ENCODE data around the gene CACNA2D1.

CACNA2D1 gene

GRCh38 chr7:82443547-82444219, at the start of gene CACNA2D1:
Gene CACNA2D1, minus strand, starts transcription at chr7:82443777.
- DNase-seq (ENCODE audit: low read depth in 2 of 2) = no peak

- DNase-seq (ENCODE audit: low read depth in 2 of 2) = no peak
Measured at GRCh38 chr7:82481499-82482097, 38.0 kb upstream of the CACNA2D1 start.

GRCh38 chr7:82477733-82478515, 34.3 kb upstream of the CACNA2D1 start:
- no peak for DNase-seq (ENCODE audit: low read depth in 2 of 2)

- no peak for DNase-seq (ENCODE audit: low read depth in 2 of 2)
Measured at GRCh38 chr7:82472966-82473365, 29.4 kb upstream of the CACNA2D1 start.

GRCh38 chr7:82471351-82472020, 27.9 kb upstream of the CACNA2D1 start:
- no peak for DNase-seq (ENCODE audit: low read depth in 2 of 2)

GRCh38 chr7:82469207-82469606, 25.6 kb upstream of the CACNA2D1 start:
- DNase-seq (ENCODE audit: low read depth in 2 of 2) = no peak

- DNase-seq (ENCODE audit: low read depth in 2 of 2) = no peak
Measured at GRCh38 chr7:82468435-82468834, 24.9 kb upstream of the CACNA2D1 start.

- DNase-seq (ENCODE audit: low read depth in 2 of 2) = no peak
Measured at GRCh38 chr7:82467020-82467419, 23.4 kb upstream of the CACNA2D1 start.

GRCh38 chr7:82464372-82464771, 20.8 kb upstream of the CACNA2D1 start:
- DNase-seq (ENCODE audit: low read depth in 2 of 2) = no peak

- no peak for DNase-seq (ENCODE audit: low read depth in 2 of 2)
Measured at GRCh38 chr7:82455295-82455694, 11.7 kb upstream of the CACNA2D1 start.

- no peak for DNase-seq (ENCODE audit: low read depth in 2 of 2)
Measured at GRCh38 chr7:82450759-82451158, 7.2 kb upstream of the CACNA2D1 start.

- no peak for DNase-seq (ENCODE audit: low read depth in 2 of 2)
Measured at GRCh38 chr7:82449910-82450309, 6.3 kb upstream of the CACNA2D1 start.

- DNase-seq (ENCODE audit: low read depth in 2 of 2) = no peak
Measured at GRCh38 chr7:82446897-82447296, 3.3 kb upstream of the CACNA2D1 start.

GRCh38 chr7:82445271-82445670, 1.7 kb upstream of the CACNA2D1 start:
- DNase-seq (ENCODE audit: low read depth in 2 of 2) = no peak

- no peak for DNase-seq (ENCODE audit: low read depth in 2 of 2)
Measured at GRCh38 chr7:82444220-82444909, 788 bp upstream of the CACNA2D1 start.

GRCh38 chr7:82443036-82443546, 486 bp downstream of the CACNA2D1 start:
- DNase-seq (ENCODE audit: low read depth in 2 of 2) = no peak

- DNase-seq (ENCODE audit: low read depth in 2 of 2) = no peak
Measured at GRCh38 chr7:82442492-82443035, 1.0 kb downstream of the CACNA2D1 start.

GRCh38 chr7:82441669-82442478, 1.7 kb downstream of the CACNA2D1 start:
- no peak for DNase-seq (ENCODE audit: low read depth in 2 of 2)

- DNase-seq (ENCODE audit: low read depth in 2 of 2) = no peak
Measured at GRCh38 chr7:82438521-82438920, 5.1 kb downstream of the CACNA2D1 start.

- no peak for DNase-seq (ENCODE audit: low read depth in 2 of 2)
Measured at GRCh38 chr7:82435769-82436168, 7.8 kb downstream of the CACNA2D1 start.

Data from stimulated activated CD4-positive, alpha-beta T cell treated with anti-CD3 and anti-CD28 coated beads, Interleukin-15, amount 100 ng/mL, for 48 hours (primary cell).